K562 (cell line): ENCODE results near the gene BCAS3. TPM values are rescaled to one million over a fixed set of nuclear protein-coding genes. Genes with fewer than 3 reads are reported as not detected.
A peak's percentile ranks its signal among the peaks of the same experiment; 100 is the strongest.

Experiments used
- ATAC-seq: fragments of 200-7000 bp; cut with Tn5 transposase; 3 replicates; pipeline ENCODE4 v1.9.1; 2020; ENCODE audit warnings: moderate library complexity
- BruUV-seq: library from RNA; stranded (reverse); fragments of 400-500 nt; replicated peaks from 2 replicates; lab custom pipeline; 2021; lab: Mats Ljungman, UMichigan
- CTCF ChIA-PET: fragments of 300-600 bp; formaldehyde crosslinking; extraction: SDS; loops from one replicate; lab custom pipeline; 2021; ENCODE audit warnings: low intra/inter-chr PET ratio; lab: Yijun Ruan, JAX
- POLR2A ChIA-PET: fragments of 300-600, 350-650 bp; sonication (Branson Sonifier 250); formaldehyde crosslinking; extraction: SDS; loops from one replicate; lab custom pipeline; 2021; ENCODE audit warnings: antibody characterized with exemption, inconsistent platforms; lab: Yijun Ruan, JAX
- DNase-seq, 4 experiments: peaks; one replicate each; pipeline versions ENCODE4 v3.0.0 to v3.0.0-alpha.2; 2011 to 2018; ENCODE audit warnings: low spot score in 3 of 4, mixed read lengths in 3 of 4; ENCODE audit errors: extremely low read depth in 1 of 4
- FAIRE-seq: peaks from 2 replicates; lab custom pipeline; 2011; peaks lifted over from hg19 to GRCh38; lab: Jason Lieb, UNC
- H2AFZ ChIP-seq: 2 replicates; pipeline ENCODE4 v1.6.0; 2011; ENCODE audit warnings: low read depth, low read length, control low read depth, inconsistent platforms
- H3K27ac ChIP-seq: fragments of 200-600 bp; 3 replicates; pipeline ENCODE4 v1.8.0; 2011; ENCODE audit warnings: low read depth, mild to moderate bottlenecking, control low read depth, inconsistent platforms, low read length, moderate library complexity, mixed read lengths; ENCODE audit errors: extremely low read depth
- H3K27me3 ChIP-seq, 2 experiments: fragments of 300-600 bp in 1 of 2; 2 replicates in 1 of 2; 3 replicates in 1 of 2; pipeline versions ENCODE4 v1.6.0 to v1.8.0; 2011; ENCODE audit warnings: inconsistent platforms in 2 of 2, low read length in 2 of 2, mild to moderate bottlenecking in 1 of 2, mixed read lengths in 1 of 2, moderate library complexity in 1 of 2; ENCODE audit not compliant: control insufficient read depth in 2 of 2, insufficient read depth in 2 of 2
- H3K36me3 ChIP-seq: fragments of 300-600 bp; 3 replicates; pipeline ENCODE4 v1.8.0; 2011; ENCODE audit warnings: mild to moderate bottlenecking, low read length, inconsistent platforms; ENCODE audit not compliant: control insufficient read depth, insufficient read depth
- H3K4me1 ChIP-seq, 2 experiments: fragments of 200-600 bp in 1 of 2; replicated peaks in 1 of 2; 2 replicates in 1 of 2; 3 replicates in 1 of 2; pipeline versions ENCODE4 v1.5.1 to v1.8.0; 2011; ENCODE audit warnings: inconsistent platforms in 2 of 2, low read length in 2 of 2, mild to moderate bottlenecking in 1 of 2, mixed read lengths in 1 of 2, moderate library complexity in 1 of 2; ENCODE audit not compliant: control insufficient read depth in 2 of 2, insufficient read depth in 2 of 2
- H3K4me2 ChIP-seq: 2 replicates; pipeline ENCODE4 v1.6.1; 2011; ENCODE audit warnings: low read length, control low read depth, inconsistent platforms, mixed read lengths; ENCODE audit not compliant: insufficient read depth
- H3K4me3 ChIP-seq: fragments of 200-600 bp; sonication (generic), shearing (Covaris generic); 2 replicates; pipeline ENCODE4 v1.5.1; 2016; ENCODE audit warnings: control low read depth, inconsistent platforms
- H3K79me2 ChIP-seq: fragments of 200-600 bp; 3 replicates; pipeline ENCODE4 v1.8.0; 2011; ENCODE audit warnings: low read length, inconsistent platforms; ENCODE audit not compliant: control insufficient read depth, insufficient read depth
- H3K9ac ChIP-seq, 2 experiments: 2 replicates each; pipeline versions ENCODE4 v1.6.0 to v1.6.1; 2011; ENCODE audit warnings: low read depth in 2 of 2, low read length in 2 of 2, control low read depth in 1 of 2, inconsistent platforms in 1 of 2, mild to moderate bottlenecking in 1 of 2, mixed read lengths in 1 of 2; ENCODE audit not compliant: insufficient read depth in 1 of 2
- H3K9me1 ChIP-seq: one replicate; pipeline ENCODE4 v1.6.0; 2011; ENCODE audit warnings: inconsistent platforms, mild to moderate bottlenecking, low read length, moderate library complexity; ENCODE audit not compliant: control insufficient read depth, insufficient read depth
- H3K9me3 ChIP-seq: replicated peaks from 2 replicates; pipeline ENCODE4 v1.5.1; 2011; ENCODE audit warnings: low read depth, low read length, inconsistent platforms; ENCODE audit not compliant: control insufficient read depth, insufficient read depth
- H4K20me1 ChIP-seq: replicated peaks from 2 replicates; pipeline ENCODE4 v1.6.1; 2011; ENCODE audit warnings: low read length, inconsistent platforms, mixed read lengths; ENCODE audit not compliant: control insufficient read depth, insufficient read depth
- CTCF ChIP-seq, 3 experiments: IDR thresholded peaks in 2 of 3; conservative IDR thresholded peaks in 1 of 3; 2 replicates each; pipeline ENCODE4 v1.5.1; 2011 to 2012; ENCODE audit warnings: low read length in 3 of 3, mild to moderate bottlenecking in 3 of 3, control low read depth in 2 of 3, improper control_type of control experiment in 1 of 3, inconsistent platforms in 1 of 3, low read depth in 1 of 3, mixed read lengths in 1 of 3, moderate library complexity in 1 of 3; ENCODE audit not compliant: insufficient read depth in 2 of 3
- PTTG1 ChIP-seq: fragments of 450-650 bp; IDR thresholded peaks from 2 replicates; pipeline ENCODE4 v1.6.1; 2016; ENCODE audit warnings: low read depth, mild to moderate bottlenecking, missing genetic modification characterization, missing compliant biosample characterization
- ZBTB11 ChIP-seq, 3 experiments: fragments of 200-800 bp in 1 of 3; fragments of 250-450 bp in 1 of 3; fragments of 450-650 bp in 1 of 3; sonication (Bioruptor Pico) in 1 of 3; sonication (Bioruptor generic) in 1 of 3; formaldehyde crosslinking in 1 of 3; IDR thresholded peaks; 2 replicates each; pipeline versions ENCODE4 v1.6.1 to v1.8.0; 2016 to 2022; ENCODE audit warnings: mild to moderate bottlenecking in 2 of 3, missing genetic modification characterization in 2 of 3, missing compliant biosample characterization in 1 of 3, moderate library complexity in 1 of 3
- WGBS: fragments of 100-300 bp; shearing (Covaris generic); methylation state at CpG from one replicate; pipeline ENCODE4 v1.1.6; 2016; ENCODE audit warnings: low coverage, mixed read lengths; ENCODE audit not compliant: insufficient coverage; ENCODE audit errors: missing lambda C conversion rate; 5-methylcytosine and 5-hydroxymethylcytosine counted together
- in situ Hi-C: fragments of 300-500 bp; cut with MboI; formaldehyde crosslinking; loops from 4 replicates; pipeline ENCODE4 v1.15.0; 2018; ENCODE audit warnings: inconsistent platforms, mixed read lengths
- intact Hi-C: fragments of 100-400 bp; cut with micrococcal nuclease; formaldehyde crosslinking; loops from 2 replicates; pipeline ENCODE4 v1.14.2; 2022
- polyA plus RNA-seq, 8 experiments: library from polyadenylated mRNA; depleted of rRNA in 4 of 8; stranded (reverse) in 5 of 8; unstranded in 3 of 8; fragments of >200 nt; fragmentation: Nextera tagmentation in 2 of 8; fragmentation: Illumina TruSeq in 1 of 8; extraction: Ambion mirVana in 2 of 8; extraction: Trizol in 1 of 8; gene quantifications; 2 replicates each; pipeline versions ENCODE4 v1.2.1 to v1.2.3, GENCODE V29; 2011 to 2014; ENCODE audit warnings: inconsistent platforms in 1 of 8, missing spikeins in 1 of 8
- total RNA-seq, 7 experiments: library from RNA; depleted of rRNA in 6 of 7; stranded (reverse); fragments of >200 nt in 6 of 7; fragmentation: Illumina TruSeq in 2 of 7; extraction: Trizol in 2 of 7; gene quantifications; 2 replicates each; pipeline versions ENCODE4 v1.2.1 to v1.2.3, GENCODE V29; 2011 to 2021; ENCODE audit warnings: low replicate concordance in 1 of 7

The BCAS3 gene
- total and polyA plus RNA-seq, 9 of the 15 experiments (the other 6 are each of a cell fraction or from before 2014, with no cell fraction given): 1.9 to 5.5 (median 3.5) TPM

- intact Hi-C loops (no loop called here), in situ Hi-C loops (no loop called here)
- H3K4me3 ChIP-seq: no peak overlapping the region
- H3K4me2 ChIP-seq: no peak overlapping the region
- no peak overlapping the region for H3K9ac ChIP-seq
- H4K20me1 ChIP-seq: no peaks in the 10 kb centered on the region
- TF ChIP-seq ZBTB11 (CRISPR knock-in tag; IDR thresholded peaks at IDR 0.05) (peak in 1 of 3 experiments; percentile 66; a peak in 2 of 6 replicates), CTCF (IDR thresholded peaks at IDR 0.05 in 2 of 3, conservative IDR thresholded peaks at IDR 0.05 in 1 of 3; ENCODE audit: insufficient read depth in 2 of 3, low read depth in 1 of 3, low read length in 3 of 3) (no peak), PTTG1 (no peak)
- no TSS peak for BruUV-seq
- H3K9me3 ChIP-seq: no peaks in the 10 kb centered on the region
- FAIRE-seq (no peak), DNase-seq (no peak), ATAC-seq (no peak)
- H3K27me3 ChIP-seq: peaks cover 6 to 7% of the 10 kb centered on the region in 2 experiments; a peak in 2 of 5 replicates
- ChIA-PET CTCF (no interaction called here), POLR2A (no interaction called here)
- WGBS: 0% methylated on average over 5 of the region's 5 CpGs
- no peak overlapping the region for H3K27ac ChIP-seq
- no peaks in the 10 kb centered on the region for H3K79me2 ChIP-seq
- no peaks in the 10 kb centered on the region for H3K9me1 ChIP-seq
- H2AFZ ChIP-seq: no peak overlapping the region
- no peaks in the 10 kb centered on the region for H3K4me1 ChIP-seq
- H3K36me3 ChIP-seq: no peaks in the 10 kb centered on the region
Measured at GRCh38 chr17:61225178-61225882, 547.7 kb downstream of the BCAS3 start.
